GM19328 (cell line): ENCODE data around the gene EMX1.

Experiments used
- ATAC-seq: cut with Tn5 transposase; IDR thresholded peaks from one replicate; pipeline ENCODE4 v1.9.1; 2021; ENCODE audit warnings: mild to moderate bottlenecking, moderate library complexity; ENCODE audit not compliant: unreplicated experiment

EMX1 gene

GRCh38 chr2:72942293-72942692 is 25.0 kb downstream of the EMX1 start:
- no peak for ATAC-seq

DNA sequence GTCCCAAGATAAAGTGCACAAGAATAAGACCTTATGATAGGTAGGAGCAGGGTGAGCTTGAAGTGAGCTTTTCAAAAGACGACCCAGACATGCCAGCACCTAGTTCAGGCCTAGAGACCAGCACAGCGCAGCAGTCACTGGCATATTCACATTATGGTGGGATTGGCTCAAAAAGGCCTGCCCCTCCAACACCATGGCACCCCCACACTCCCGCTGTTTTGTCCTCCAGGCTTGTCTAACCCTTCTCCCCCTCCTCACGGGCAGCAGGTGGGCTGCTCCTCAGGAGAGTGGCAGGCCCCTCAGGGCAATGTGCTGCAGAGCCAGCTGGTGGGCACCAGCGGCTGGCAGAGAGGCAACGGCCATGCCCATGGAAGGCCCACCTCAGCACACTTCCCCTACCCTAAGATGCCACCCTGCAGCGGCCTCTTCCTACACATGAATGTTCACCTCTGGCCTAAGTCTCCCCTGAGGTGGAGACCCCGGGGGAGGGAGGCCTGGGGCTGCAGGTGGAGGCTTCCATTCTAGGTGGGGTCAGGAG is 25.6 kb downstream of the EMX1 start:
- no peak for ATAC-seq

- no peak for ATAC-seq
These were observed 26.4 kb downstream of the EMX1 start for GRCh38 chr2:72943540-72944395.

DNA sequence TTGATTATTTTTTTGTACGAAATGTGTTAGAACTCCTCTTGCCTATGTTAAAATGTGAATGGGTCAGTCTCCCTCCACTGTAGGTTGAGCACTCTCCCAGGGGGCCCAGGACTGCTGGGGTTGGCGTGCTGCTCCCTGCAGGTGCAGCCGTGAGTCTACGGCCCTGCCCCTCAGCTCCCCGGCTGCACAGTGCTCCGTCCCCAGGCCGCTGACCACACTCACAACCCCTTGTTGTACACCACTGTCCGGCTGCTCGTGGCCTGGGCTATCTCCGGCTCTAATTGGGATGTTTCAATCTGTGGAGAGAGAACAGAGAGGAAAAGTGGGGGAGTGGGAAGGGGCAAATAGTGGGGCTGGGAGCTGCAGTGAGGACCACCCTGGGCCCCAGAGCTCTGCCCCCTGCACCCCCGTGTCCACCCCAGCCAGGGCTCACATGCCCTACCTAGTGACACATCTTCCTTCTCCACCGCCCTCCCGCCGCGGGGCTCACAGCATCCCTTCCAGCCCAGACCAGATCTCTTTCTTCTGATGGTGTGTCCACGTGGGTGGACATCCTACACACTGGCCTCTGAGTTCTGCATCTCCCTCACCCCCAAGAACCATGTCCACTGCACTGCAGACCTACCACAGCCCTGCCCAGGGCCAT is 27.6 kb downstream of the EMX1 start:
- ATAC-seq: no peak

GRCh38 chr2:72945450-72946019 is 28.2 kb downstream of the EMX1 start:
- no peak for ATAC-seq

GRCh38 chr2:72946466-72946865 is 29.1 kb downstream of the EMX1 start:
- no peak for ATAC-seq

GRCh38 chr2:72947952-72948830 is 30.9 kb downstream of the EMX1 start:
- ATAC-seq: no peak

GRCh38 chr2:72949045-72949444 is 31.7 kb downstream of the EMX1 start:
- no peak for ATAC-seq

DNA sequence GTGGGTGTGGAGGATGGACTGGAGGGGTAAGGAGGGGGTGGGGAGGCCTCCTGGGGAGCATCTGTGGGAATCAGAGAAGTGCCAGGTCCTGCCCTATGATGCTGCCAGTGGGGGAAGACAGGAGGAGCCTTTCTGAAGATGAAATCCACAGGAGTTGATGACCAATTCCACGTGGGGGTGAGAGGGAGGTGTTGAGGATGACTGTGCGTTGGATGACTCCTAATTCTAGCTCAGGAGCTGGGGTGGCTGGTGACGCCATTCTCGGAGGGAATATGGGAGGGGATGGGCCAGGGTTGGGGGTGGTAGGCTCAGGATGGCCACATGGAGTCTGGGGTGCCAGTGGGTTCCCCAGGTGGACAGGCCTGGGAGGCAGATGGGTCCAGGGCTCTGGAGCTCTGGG is 32.3 kb downstream of the EMX1 start:
- no peak for ATAC-seq

GRCh38 chr2:72950558-72951255 is 33.4 kb downstream of the EMX1 start:
- no peak for ATAC-seq

DNA sequence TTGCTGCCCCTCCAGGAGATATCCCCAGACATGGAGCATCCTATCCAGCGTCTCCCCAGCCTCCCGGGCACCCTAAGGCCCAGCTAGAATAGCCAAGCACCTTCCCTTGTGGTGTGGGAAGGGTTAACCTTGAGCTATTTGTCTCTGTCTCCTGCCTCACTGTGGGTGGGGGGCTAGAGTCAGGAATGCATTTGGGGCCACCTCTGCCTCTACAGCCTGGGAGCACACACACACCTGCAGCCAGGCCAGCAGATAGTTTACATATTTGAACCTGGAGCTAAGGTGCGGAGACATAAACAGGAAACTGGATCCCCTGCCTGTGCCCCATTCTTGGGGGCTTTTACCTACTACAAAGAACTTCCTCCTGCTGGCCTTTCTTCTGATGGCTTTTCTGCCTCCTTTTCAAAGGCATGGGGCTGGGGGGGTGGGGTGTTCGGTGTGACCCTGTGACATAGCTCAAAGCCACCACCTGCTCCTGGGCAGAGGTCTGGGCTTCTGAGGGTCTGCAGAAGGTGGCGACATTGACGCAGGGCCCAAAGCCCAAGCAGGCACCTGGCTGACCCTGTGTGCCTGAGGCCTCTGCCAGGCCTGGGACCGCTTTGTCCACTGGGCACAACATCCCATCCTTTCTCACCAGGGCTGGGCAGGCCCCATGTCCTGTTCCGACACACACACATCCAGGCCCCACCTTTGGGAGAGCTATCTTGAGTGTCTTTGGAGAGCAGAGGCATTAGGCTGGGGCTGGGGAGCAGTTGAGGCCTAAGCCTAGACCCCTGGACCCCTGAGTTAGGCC is 34.2 kb downstream of the EMX1 start:
- ATAC-seq: no peak

GRCh38 chr2:72952110-72952823 is 34.9 kb downstream of the EMX1 start:
- ATAC-seq: no peak

DNA sequence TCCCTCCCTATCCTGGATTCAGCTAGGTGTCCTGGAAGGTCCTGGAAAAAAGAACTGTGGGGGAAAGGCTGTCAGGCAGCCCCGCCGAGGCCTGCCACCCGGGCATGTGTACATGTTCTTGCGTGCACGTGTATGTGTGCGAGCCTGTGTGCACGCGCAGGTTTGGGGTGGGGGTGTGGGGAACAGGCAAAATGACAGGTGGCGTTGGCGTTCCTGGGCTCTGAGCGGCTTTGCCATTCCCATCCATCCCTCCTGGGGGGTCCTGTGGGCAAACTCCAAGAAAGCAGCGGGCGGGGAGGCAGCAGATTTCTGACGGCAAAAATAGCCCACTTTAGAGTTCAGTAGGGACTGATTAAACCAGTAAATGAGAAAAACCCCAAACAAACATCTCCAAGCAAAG is 35.6 kb downstream of the EMX1 start:
- no peak for ATAC-seq

- ATAC-seq: no peak
These were observed 36.2 kb downstream of the EMX1 start for GRCh38 chr2:72953528-72953927.

DNA sequence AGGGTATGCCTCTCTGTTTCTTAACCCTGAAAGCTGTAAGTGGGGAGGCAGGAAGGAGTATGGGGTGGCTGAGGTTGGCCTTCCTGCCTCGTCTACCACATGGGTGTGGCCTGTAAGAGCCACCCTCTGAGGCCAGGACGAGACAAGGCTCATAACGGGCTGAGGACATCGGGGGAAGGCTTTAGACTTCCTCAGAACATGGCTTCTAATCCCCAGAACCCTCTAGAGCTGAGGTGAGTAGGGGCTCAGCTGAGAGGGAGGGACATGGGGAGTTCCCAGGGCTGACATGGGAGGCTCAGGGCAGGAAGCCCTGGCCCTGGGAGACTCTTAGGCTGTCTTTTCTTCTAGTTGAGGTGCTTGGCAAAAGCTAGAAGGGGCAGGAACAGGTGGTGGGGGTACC is 36.7 kb downstream of the EMX1 start:
- no peak for ATAC-seq

DNA sequence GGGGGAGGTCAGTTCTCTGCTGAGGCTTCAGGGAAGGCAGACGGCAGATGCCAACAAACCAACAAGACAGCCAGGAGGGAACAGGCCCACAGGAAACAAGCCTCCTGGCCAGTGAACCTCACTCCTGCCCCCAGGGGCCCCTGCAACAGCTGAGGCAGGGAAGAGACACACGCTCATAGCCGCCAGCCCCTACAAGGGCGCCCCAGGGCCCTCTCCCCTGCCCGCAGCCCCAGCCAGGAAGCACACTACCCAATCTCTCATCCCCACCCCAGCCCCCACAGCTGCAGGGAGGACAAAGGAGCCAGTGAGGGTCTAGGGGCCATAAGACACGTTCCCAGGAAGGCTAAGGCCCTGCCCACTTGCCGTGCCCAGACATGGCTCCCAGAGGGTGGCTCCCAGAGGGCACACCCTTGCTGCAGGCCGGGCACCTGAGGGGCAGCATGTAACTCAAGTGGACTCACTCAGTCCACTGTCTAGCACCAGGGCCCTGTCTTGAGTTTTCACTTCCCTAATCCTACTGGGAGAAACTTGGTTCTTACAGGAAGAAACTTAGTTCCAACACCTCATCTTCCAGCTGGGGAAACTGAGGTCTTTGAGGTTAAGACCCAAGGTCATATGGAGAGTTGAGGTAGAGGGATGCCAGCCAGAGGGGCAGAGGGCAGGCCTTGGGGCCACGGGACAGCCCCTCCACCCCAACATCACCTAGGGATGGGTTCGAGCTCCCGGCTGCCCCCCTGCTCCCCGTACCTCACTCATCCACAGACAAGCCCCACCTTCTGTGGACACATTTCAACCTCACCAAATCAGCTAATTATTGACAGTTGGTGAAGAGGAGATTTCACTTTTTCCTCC is 37.3 kb downstream of the EMX1 start:
- ATAC-seq: no peak

GRCh38 chr2:72955228-72956049 is 38.1 kb downstream of the EMX1 start:
- ATAC-seq: no peak
